Heart left ventricle (tissue), 16 donors: ENCODE measurements around the gene UBAP2. TPM values are rescaled to one million over a fixed set of nuclear protein-coding genes. Genes with fewer than 3 reads are reported as not detected.
A peak's percentile ranks its signal among the peaks of the same experiment; 100 is the strongest.
"Not testable (repeated sequence)": the region's sequence is repeated elsewhere in the genome, so short reads cannot be mapped to it uniquely, and the experiment has no call there.

Experiments
- ATAC-seq, 4 donors: fragments of 200-7000 bp; cut with Tn5 transposase; one replicate each; pipeline ENCODE4 v1.9.1; 2020 to 2022; ENCODE audit warnings: moderate library complexity in 4 of 4, mild to moderate bottlenecking in 3 of 4, moderate number of reproducible peaks in 1 of 4
- DNase-seq, 5 donors: peaks; one replicate each; pipeline ENCODE4 v3.0.0-alpha.2; 2020
- H3K27ac ChIP-seq, 12 donors: fragments of 200-600 bp; sonication (generic) in 4 of 12; one replicate each; pipeline versions ENCODE4 v1.5.0 to v1.8.0; 2016 to 2022; ENCODE audit warnings: mild to moderate bottlenecking in 2 of 12
- H3K27me3 ChIP-seq, 9 donors: fragments of 200-600 bp; sonication (generic) in 2 of 9; one replicate each; pipeline versions ENCODE4 v1.5.1 to v1.8.0; 2016 to 2022; ENCODE audit warnings: mild to moderate bottlenecking in 3 of 9
- H3K36me3 ChIP-seq, 9 donors: fragments of 200-600 bp; sonication (generic) in 2 of 9; one replicate each; pipeline versions ENCODE4 v1.5.0 to v1.8.0; 2018 to 2022; ENCODE audit warnings: mild to moderate bottlenecking in 2 of 9
- H3K4me1 ChIP-seq, 12 donors: fragments of 200-600 bp; sonication (generic) in 4 of 12; one replicate each; pipeline versions ENCODE4 v1.5.0 to v1.8.0; 2016 to 2022; ENCODE audit warnings: mild to moderate bottlenecking in 3 of 12
- H3K4me3 ChIP-seq, 12 donors: fragments of 200-600 bp; sonication (generic) in 4 of 12; one replicate each; pipeline versions ENCODE4 v1.5.0 to v1.8.0; 2017 to 2022; ENCODE audit warnings: mild to moderate bottlenecking in 9 of 12, moderate library complexity in 4 of 12
- H3K9me3 ChIP-seq, 12 donors: fragments of 200-600 bp; sonication (generic) in 4 of 12; one replicate each; pipeline versions ENCODE4 v1.5.0 to v1.8.0; 2016 to 2022; ENCODE audit warnings: mild to moderate bottlenecking in 1 of 12
- POLR2A ChIP-seq, 2 donors: fragments of 450-650 bp; IDR thresholded peaks; one replicate each; pipeline ENCODE4 v1.6.1; 2017; ENCODE audit warnings: antibody characterized with exemption in 2 of 2, mild to moderate bottlenecking in 2 of 2, moderate library complexity in 2 of 2
- WGBS, 4 donors: extraction: QIAGEN DNeasy Blood & Tissue Kit in 2 of 4; methylation state at CpG; one replicate each; pipeline versions ENCODE4 v1.1.5 to v1.1.7; 2013 to 2018; 5-methylcytosine and 5-hydroxymethylcytosine counted together
- intact Hi-C, 10 donors: fragments of 100-400 bp; cut with DNase I; formaldehyde crosslinking; loops; one replicate each; pipeline versions ENCODE4 v1.11.1 to v1.14.2; 2022
- polyA plus RNA-seq, 2 donors: library from polyadenylated mRNA; stranded (reverse); fragments of 200-250 nt; gene quantifications; one replicate each; pipeline ENCODE4 v1.2.3, GENCODE V29; 2013
- total RNA-seq, 9 donors: library from RNA; depleted of rRNA in 2 of 9; stranded (reverse); fragments of >200 nt in 2 of 9; fragmentation: NEBNext Ultra II Directional in 3 of 9; extraction: Animal tissue kit (Norgen Biotek cat#: 25700) in 3 of 9; gene quantifications; one replicate each; pipeline versions ENCODE4 v1.1.0 to v1.2.4, GENCODE V29; 2016 to 2023
- TF ChIP-seq, protein P1 (sequence below), 12 donors: fragments of 200-600 bp; sonication (generic) in 4 of 12; IDR thresholded peaks; one replicate each; pipeline versions ENCODE4 v1.5.0 to v1.8.0; 2018 to 2022; ENCODE audit warnings: antibody characterized with exemption in 12 of 12, mild to moderate bottlenecking in 5 of 12
- donor health status: ischemic (EF 13 %, LVEDD 7.1; RV severe dilation, severe dysfunction).
- donor health status: healthy with polysubstance abuse.
- donor health status: DM: no; HTN: yes; CAD: no.
- donor health status: DM: no; HTN: no; CAD: no.
- donor health status: ischemic (EF 25% LVEDD 6.9; RV normal size, moderate dysfunction).
- donor health status: ischemic (EF 25% LVEDD 5.7; RV mildly dilated, moderate dysfunction).
- donor health status: healthy.
- donor health status: DM: yes; HTN: yes; CAD: no.
- donor health status: ischemic (EF 35%, LVEDD 5.7; RV mildly dilated, moderate dysfunction).
- donor health status: nonischemic (EF 11% LVEDD 7.7; RV severe dilation, severe dysfunction).
- donor health status: DM: yes; HTN: yes; CAD: no.
- donor health status: PGD.
- donor health status: ischemic (EF 29% LVEDD 5.4; RV normal size, mild dysfunction).
- donor health status: nonischemic (EF 23%, LVEDD 6.1; RV moderate dilation, normal function).

Gene UBAP2
- total and polyA plus RNA-seq, 11 donors: 12.9 to 36.2 (median 25.8) TPM

DNA sequence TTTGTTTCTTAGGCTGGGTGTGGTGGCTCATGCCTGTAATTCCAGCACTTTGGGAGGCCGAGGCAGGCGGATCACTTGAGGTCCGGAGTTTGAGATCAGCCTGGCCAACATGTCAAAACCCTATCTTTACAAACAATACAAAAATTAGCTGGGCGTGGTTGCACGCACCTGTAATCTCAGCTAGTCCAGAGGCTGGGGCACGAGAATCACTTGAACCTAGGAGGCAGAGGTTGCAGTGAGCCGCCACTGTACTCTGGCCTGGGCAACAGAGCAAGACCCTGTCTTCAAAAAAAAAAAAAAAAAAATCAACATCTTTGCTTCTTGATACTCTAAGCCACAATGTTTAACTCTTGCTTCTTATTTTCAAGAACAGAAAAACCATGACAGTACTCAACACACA, 16.1 kb downstream of the UBAP2 start:
- no peak for DNase-seq
- intact Hi-C loops: no loop called here
- Histone ChIP-seq H3K9me3 (no peaks in the 10 kb centered on the region), H3K36me3 (peaks cover 0 to 13% (median 0%) of the 10 kb centered on the region in 9 donors), H3K27ac (no peak overlapping the region), H3K27me3 (no peaks in the 10 kb centered on the region), H3K4me1 (peaks cover 0 to 5% (median 0%) of the 10 kb centered on the region in 12 donors), H3K4me3 (no peak overlapping the region)
- no peak for ATAC-seq
- TF ChIP-seq POLR2A (IDR thresholded peaks at IDR 0.05): no peak
- TF ChIP-seq, protein P1, sequence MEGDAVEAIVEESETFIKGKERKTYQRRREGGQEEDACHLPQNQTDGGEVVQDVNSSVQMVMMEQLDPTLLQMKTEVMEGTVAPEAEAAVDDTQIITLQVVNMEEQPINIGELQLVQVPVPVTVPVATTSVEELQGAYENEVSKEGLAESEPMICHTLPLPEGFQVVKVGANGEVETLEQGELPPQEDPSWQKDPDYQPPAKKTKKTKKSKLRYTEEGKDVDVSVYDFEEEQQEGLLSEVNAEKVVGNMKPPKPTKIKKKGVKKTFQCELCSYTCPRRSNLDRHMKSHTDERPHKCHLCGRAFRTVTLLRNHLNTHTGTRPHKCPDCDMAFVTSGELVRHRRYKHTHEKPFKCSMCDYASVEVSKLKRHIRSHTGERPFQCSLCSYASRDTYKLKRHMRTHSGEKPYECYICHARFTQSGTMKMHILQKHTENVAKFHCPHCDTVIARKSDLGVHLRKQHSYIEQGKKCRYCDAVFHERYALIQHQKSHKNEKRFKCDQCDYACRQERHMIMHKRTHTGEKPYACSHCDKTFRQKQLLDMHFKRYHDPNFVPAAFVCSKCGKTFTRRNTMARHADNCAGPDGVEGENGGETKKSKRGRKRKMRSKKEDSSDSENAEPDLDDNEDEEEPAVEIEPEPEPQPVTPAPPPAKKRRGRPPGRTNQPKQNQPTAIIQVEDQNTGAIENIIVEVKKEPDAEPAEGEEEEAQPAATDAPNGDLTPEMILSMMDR (IDR thresholded peaks at IDR 0.05): no peak
- 78 to 96% (median 88%) methylated on average over 7 of the region's 7 CpGs for WGBS, 4 donors

GRCh38 chr9:34027845-34028574, 20.7 kb downstream of the UBAP2 start:
- DNase-seq (no peak), ATAC-seq (peak in 3 of 4 donors; percentile 31 to 47 (median 35))
- Histone ChIP-seq H3K4me1 (peaks cover 0 to 25% (median 4%) of the 10 kb centered on the region in 12 donors), H3K9me3 (no peaks in the 10 kb centered on the region), H3K27me3 (no peaks in the 10 kb centered on the region), H3K4me3 (no peak overlapping the region), H3K27ac (peak overlapping the region in 1 of 12 donors; percentile 5), H3K36me3 (peaks cover 0 to 13% (median 0%) of the 10 kb centered on the region in 9 donors)
- WGBS, 4 donors: 83 to 88% (median 85%) methylated on average over 11 of the region's 11 CpGs
- intact Hi-C loops: loop anchor here in 2 of 10 donors (10.0 kb wide), 2 partner anchors 213 to 227 kb away; partner anchors contain the start of gene UBE2R2 (in 1 of the 2)
- TF ChIP-seq POLR2A (IDR thresholded peaks at IDR 0.05): no peak
- TF ChIP-seq, protein P1 (IDR thresholded peaks at IDR 0.05): no peak

GRCh38 chr9:34025811-34026210, 22.9 kb downstream of the UBAP2 start:
- no peak for DNase-seq
- Histone ChIP-seq H3K27ac (peak overlapping the region in 11 of 12 donors; percentile 49 to 81 (median 69)), H3K36me3 (peaks cover 0 to 9% (median 0%) of the 10 kb centered on the region in 9 donors), H3K9me3 (no peaks in the 10 kb centered on the region), H3K4me1 (peaks cover 0 to 25% (median 4%) of the 10 kb centered on the region in 12 donors), H3K27me3 (no peaks in the 10 kb centered on the region), H3K4me3 (no peak overlapping the region)
- TF ChIP-seq, protein P1 (IDR thresholded peaks at IDR 0.05): no peak
- TF ChIP-seq POLR2A (IDR thresholded peaks at IDR 0.05): no peak
- intact Hi-C loops: loop anchor here in 2 of 10 donors (1.0 to 10.0 kb wide), 3 partner anchors 22 to 229 kb away; partner anchors contain the start of genes UBAP2 (in 1 of the 2) and UBE2R2 (in 1 of the 2)
- 45 to 51% (median 49%) methylated on average over 5 of the region's 5 CpGs for WGBS, 4 donors
- ATAC-seq: no peak

DNA sequence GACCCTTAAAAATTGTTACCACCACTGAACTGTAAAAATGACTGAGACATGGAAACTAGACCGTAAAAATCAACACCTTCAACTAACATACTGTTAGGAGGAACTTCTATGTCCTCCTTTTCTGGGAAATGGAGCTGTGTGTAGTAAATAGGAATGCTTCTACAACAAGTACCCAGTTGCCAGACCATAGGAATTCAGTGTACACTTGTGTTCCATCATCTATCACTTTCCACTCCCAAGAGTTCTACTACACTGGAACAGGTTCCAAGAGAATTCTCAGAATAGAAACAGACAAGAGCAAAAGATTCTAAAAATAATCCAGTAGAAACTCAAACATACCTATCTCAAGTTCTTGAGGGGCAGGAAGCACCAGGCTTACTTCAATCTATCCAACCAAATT, 23.6 kb downstream of the UBAP2 start:
- peak overlapping the region in 11 of 12 donors; percentile 49 to 81 (median 72) for H3K27ac ChIP-seq
- peak; percentile 93 to 95 (median 95) for ATAC-seq

GRCh38 chr9:34024476-34024875, 24.2 kb downstream of the UBAP2 start:
- intact Hi-C loops: loop anchor here in 2 of 10 donors (10.0 kb wide), 2 partner anchors 210 to 230 kb away; partner anchors contain the start of gene UBE2R2 (in 1 of the 2)
- Histone ChIP-seq H3K4me1 (peaks cover 0 to 25% (median 4%) of the 10 kb centered on the region in 12 donors), H3K27ac (peak overlapping the region in 11 of 12 donors; percentile 41 to 81 (median 69))
- H3K27me3 ChIP-seq, H3K9me3 ChIP-seq, DNase-seq, H3K4me3 ChIP-seq, H3K36me3 ChIP-seq, ATAC-seq: not testable (repeated sequence)
- WGBS, 4 donors: 84 to 91% (median 90%) methylated on average over 9 of the region's 9 CpGs

More for the DNA sequence above, 23.6 kb downstream of the UBAP2 start:
- H3K9me3 ChIP-seq: no peaks in the 10 kb centered on the region
- 49 to 64% (median 59%) methylated on average over 1 of the region's 1 CpG for WGBS, 4 donors
- intact Hi-C loops: loop anchor here in 2 of 10 donors (10.0 kb wide), 2 partner anchors 210 to 230 kb away; partner anchors contain the start of gene UBE2R2 (in 1 of the 2)
- no peak for TF ChIP-seq POLR2A (IDR thresholded peaks at IDR 0.05)
- TF ChIP-seq, protein P1 (IDR thresholded peaks at IDR 0.05): no peak
- no peak for DNase-seq
- no peaks in the 10 kb centered on the region for H3K27me3 ChIP-seq
- peaks cover 0 to 9% (median 0%) of the 10 kb centered on the region in 9 donors for H3K36me3 ChIP-seq
- H3K4me1 ChIP-seq: peaks cover 0 to 25% (median 4%) of the 10 kb centered on the region in 12 donors
- H3K4me3 ChIP-seq: no peak overlapping the region
